Activated CD8-positive, alpha-beta memory T cell treated with anti-CD3 and anti-CD28 coated beads for 24 hours (primary cell): ENCODE results near the gene PDE7B.

Experiments
- DNase-seq: peaks from one replicate; pipeline ENCODE4 v3.0.0-alpha.2; 2020

PDE7B gene

GRCh38 chr6:136036601-136037000, 185.1 kb downstream of the PDE7B start:
- DNase-seq, result no peak

GRCh38 chr6:136037242-136037875, 185.9 kb downstream of the PDE7B start:
- peak; percentile 59 for DNase-seq

DNA sequence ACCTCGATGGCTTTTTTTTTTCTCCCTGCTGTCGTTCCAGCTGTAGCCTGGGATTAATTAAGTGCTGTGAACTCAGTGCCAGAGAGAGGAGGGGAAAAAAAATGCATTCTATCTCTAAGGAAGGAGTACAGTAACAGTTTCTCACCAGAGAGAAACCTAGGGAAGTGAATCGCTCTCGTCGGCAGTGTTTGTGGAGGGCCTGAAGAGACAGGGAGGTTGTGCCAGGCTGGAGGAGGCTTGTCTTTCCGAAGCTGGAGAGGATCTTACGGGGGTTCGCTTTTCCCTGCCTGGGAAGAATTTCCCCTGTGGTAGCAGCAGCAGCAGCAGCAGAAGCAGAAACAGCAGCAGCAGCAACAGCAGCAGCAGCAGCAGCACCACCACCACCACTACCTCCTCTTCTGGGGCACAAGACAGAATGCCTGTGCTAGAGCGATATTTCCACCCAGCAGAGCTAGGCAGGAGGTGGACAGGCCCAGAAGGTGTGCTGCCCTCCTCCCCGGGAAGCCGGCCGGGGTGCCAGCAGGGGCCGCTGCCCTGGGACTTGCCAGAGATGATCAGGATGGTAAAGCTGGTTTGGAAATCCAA, 186.5 kb downstream of the PDE7B start:
- DNase-seq, result no peak

DNA sequence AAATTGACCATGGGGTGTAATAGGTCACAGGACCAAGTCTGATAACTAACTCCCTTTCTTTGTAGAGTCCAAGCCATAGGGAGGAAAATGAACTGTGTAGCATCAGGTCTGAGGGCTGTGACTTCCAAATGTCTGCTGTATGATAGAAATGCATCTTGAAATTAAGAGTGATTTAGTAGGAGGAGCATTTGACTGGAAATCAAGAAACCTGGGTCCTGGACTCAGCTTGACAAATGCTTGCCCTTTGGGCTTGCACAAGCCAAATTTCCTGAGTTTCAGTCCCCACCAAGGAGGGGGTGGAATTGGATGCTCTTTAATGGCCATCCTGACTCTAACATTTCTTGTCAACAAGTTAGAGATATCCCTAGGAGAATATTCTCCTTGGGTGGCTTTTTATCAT, 187.0 kb downstream of the PDE7B start:
- DNase-seq, result no peak

GRCh38 chr6:136039185-136039584, 187.7 kb downstream of the PDE7B start:
- DNase-seq, result no peak

GRCh38 chr6:136050475-136050874, 199.0 kb downstream of the PDE7B start:
- DNase-seq, result no peak

DNA sequence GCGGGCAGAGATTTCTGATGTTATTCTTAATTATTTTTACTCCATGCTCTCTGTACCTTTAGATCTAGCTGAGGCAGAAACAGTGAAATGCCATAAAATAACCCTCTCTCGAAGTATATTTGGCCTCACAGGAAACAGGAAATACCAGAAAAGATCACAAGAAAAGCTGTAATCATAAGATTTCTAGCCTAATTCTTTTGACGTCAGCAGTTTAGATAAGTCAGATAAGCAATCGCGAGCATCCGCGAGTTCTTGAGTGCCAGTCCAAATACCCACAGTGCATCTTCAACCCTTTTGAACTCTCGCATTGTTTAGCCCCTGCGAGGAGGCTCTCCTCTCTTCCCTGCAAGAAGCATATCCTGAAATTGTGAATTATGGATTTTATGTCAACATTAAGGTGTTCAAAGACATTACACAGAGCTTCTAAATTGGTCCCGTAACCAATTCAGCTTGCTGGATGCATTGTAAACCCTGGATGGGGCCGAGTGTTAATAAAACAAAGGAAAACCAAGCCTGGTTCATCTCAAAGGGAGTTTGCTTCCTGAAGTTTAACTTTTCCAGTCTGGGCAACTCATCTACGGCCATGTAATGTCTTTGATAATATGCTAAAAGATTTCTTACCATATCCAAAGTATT, 199.8 kb downstream of the PDE7B start:
- no peak for DNase-seq

- DNase-seq, result no peak
Measured at GRCh38 chr6:136052031-136052430, 200.5 kb downstream of the PDE7B start.

- no peak for DNase-seq
Measured at GRCh38 chr6:136058852-136059251, 207.4 kb downstream of the PDE7B start.

GRCh38 chr6:136059308-136059707, 207.8 kb downstream of the PDE7B start:
- no peak for DNase-seq

DNA sequence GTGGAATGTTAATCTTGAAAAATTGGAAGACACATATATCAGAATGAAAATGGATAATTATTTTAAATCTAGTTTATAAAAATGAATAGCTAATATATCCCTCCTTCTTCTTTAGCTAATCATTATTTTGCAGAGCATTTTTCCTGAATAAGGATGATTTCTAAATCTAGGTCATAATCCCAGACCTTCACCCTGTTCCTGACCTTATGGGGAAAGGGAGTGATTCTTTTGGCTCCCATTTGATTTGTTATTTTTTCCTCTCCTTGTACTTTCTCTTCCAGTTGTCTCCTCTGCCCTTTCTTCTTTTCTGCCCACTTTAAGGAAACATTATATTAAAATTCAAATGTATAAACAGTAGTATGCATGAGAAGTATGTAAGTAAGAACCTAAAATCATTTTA, 208.6 kb downstream of the PDE7B start:
- DNase-seq, result no peak

DNA sequence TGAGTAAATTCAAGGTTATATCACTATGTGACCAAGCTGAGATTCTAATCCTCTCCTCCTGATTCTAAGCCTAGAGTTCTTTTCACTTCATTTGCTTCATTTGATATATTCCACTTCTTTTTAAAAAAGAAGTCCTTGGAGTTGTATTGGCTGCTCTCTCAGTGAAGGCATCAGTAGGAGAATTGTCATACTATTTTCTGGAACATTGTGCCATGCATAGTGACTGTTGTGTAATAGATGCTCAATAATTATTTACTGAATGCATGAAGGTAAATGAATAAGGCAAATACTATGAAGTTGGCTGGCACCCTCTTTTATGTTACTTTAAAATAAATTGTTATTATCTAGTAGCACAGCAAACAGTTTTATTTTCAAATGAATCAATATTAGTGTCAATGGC, 209.3 kb downstream of the PDE7B start:
- DNase-seq, result no peak

DNA sequence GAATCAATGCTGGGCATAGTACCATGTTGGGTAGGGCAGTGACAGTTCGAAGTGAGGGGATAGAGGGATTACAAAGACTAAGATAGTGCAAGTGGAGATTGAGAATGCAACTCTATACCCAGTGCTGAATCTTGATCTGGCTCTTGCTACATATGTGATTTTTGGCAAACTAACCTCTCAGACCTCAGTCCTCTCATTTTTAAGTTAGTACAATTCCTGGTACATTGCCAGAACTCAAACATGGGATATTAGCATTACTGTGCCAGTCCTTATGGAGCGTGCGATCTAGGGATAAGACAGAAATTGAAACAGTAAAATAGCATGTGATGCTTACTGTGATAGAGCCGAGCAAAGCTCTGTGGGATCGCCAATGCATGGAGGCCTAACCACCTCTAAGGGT, 210.2 kb downstream of the PDE7B start:
- DNase-seq, result no peak

DNA sequence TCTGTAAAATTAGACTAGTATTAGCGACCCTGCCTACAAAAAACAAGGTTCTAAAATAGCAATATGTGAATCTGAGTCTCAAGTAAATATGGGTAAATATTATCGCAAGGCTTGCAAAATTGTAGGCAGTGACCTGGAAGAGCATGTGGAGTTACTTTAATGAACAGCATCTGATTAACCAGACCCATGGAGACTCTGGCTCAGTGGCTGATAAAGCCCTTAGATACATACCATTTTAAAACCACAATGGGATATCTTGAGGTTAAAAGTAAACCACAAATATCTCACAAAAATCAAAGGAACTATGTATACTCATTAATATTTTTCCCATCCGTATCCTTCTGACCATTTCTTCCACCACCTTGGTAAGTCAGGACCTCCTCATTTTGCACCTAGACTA, 211.6 kb downstream of the PDE7B start:
- no peak for DNase-seq

GRCh38 chr6:136066005-136066404, 214.5 kb downstream of the PDE7B start:
- no peak for DNase-seq

DNA sequence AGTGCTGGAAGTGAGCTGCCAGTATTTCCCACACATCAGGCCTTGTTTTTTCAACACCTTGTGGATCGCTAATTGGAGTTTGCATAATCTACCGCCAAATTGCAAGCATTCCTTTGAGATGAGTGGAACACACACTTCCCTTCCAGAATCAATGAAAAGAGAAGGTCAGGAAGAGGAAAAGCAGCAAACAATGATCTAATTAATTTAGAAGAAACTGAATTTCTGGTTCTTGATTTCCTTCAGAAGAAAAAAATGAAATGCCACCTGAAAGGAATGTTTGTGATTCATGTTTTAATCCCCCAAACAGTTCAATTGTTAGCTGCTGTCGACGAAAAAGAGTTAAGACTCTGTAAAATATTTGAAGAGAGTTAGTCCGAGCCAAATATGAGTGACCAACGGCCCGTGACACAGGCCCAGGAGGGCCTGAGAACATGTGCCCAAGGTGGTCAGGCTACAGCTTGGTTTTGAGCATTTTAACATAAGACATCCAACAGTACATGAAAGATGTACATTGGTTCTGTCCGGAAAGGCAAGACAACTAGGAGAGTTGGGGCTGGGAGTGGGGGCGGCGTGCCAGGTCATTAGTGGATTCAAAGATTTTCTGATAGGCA, 216.3 kb downstream of the PDE7B start:
- DNase-seq, result no peak

- no peak for DNase-seq
Measured at GRCh38 chr6:136069119-136069518, 217.6 kb downstream of the PDE7B start.

GRCh38 chr6:136070815-136071214, 219.3 kb downstream of the PDE7B start:
- DNase-seq, result no peak

DNA sequence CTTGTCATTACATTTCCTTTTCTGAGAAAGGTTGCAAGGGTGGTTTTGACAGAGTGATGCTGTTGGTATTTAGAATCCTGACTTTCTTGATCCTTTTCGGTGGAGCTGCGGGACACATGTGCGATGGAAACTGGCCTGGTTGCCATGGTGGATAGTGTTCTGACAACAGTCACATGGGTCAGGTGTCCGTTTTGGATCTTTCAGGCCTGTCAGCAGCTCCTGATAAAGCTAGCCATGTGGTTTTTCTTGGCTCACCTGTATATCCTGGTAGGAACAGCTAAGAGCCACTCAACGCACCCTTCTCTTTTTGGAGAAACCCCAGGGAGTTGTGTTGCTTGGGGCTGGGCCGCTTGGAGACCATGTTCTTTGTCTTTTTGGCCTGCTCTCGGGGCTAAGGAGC, 221.2 kb downstream of the PDE7B start:
- DNase-seq, result no peak

DNA sequence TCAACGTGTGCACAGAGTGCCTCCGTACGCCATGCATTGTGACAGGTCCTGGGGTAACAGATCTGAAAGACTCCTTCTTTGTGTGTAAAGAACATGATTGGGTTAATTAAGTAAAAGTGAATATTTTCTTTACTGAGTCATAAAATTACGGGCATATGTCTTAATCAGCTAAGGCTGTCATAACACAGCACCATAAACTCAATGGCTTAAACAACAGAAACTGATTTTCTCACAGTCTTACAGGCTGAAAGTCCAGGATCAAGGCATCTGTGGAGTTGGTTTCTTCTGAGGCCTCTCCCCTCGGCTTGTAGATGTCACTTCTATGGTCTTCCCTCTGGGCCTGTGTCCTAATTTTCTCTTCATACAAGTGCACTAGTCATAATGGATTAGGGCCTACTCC, 221.7 kb downstream of the PDE7B start:
- DNase-seq, result no peak

GRCh38 chr6:136076496-136076895, 225.0 kb downstream of the PDE7B start:
- DNase-seq, result no peak

- DNase-seq, result no peak
Measured at GRCh38 chr6:136077834-136078576, 226.5 kb downstream of the PDE7B start.
